ENCODE data around the gene NEURL1B.
"Not testable (repeated sequence)": the region's sequence is repeated elsewhere in the genome, so short reads cannot be mapped to it uniquely, and the experiment has no call there.

NEURL1B gene

GRCh38 chr5:172648755-172649154, 7.7 kb downstream of the NEURL1B start:
- TF ChIP-seq, protein P1, sequence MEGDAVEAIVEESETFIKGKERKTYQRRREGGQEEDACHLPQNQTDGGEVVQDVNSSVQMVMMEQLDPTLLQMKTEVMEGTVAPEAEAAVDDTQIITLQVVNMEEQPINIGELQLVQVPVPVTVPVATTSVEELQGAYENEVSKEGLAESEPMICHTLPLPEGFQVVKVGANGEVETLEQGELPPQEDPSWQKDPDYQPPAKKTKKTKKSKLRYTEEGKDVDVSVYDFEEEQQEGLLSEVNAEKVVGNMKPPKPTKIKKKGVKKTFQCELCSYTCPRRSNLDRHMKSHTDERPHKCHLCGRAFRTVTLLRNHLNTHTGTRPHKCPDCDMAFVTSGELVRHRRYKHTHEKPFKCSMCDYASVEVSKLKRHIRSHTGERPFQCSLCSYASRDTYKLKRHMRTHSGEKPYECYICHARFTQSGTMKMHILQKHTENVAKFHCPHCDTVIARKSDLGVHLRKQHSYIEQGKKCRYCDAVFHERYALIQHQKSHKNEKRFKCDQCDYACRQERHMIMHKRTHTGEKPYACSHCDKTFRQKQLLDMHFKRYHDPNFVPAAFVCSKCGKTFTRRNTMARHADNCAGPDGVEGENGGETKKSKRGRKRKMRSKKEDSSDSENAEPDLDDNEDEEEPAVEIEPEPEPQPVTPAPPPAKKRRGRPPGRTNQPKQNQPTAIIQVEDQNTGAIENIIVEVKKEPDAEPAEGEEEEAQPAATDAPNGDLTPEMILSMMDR (IDR thresholded peaks at IDR 0.05): no peak
- DNase-seq (ENCODE audit: low spot score): no peak
- Histone ChIP-seq H3K27ac (peak overlapping the region in 1 of 2 donors; percentile 89), H3K4me3 (no peak overlapping the region)

- H3K4me3 ChIP-seq; H3K27ac ChIP-seq; DNase-seq (ENCODE audit: low spot score): not testable (repeated sequence)
Observed at GRCh38 chr5:172656496-172656895, 15.4 kb downstream of the NEURL1B start.

- H3K4me3 ChIP-seq; DNase-seq (ENCODE audit: low spot score): not testable (repeated sequence)
- peak overlapping the region; percentile 81 to 89 for H3K27ac ChIP-seq
Observed at GRCh38 chr5:172657524-172658233, 16.6 kb downstream of the NEURL1B start.

DNA sequence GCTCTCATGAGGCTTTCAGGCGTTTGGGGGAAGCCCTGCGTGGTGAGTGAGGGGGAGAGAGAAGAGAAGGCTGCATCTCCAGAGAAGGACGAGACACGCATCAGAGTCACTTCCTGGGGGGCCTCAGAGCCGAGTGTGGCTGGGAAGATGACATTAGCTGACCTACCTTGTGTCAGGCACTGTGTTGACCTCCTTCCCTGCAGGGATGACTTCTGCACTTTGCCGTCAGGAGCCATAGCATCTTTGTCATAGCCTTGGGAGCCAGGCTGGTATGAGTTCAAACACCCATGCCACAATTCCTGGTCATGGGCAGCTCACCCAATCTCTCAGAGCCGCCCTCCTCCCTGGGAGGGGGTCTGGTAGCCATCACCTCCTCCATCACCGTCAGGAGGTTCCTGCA, 17.3 kb downstream of the NEURL1B start:
- DNase-seq (ENCODE audit: low spot score): no peak
- peak overlapping the region; percentile 81 to 89 for H3K27ac ChIP-seq
- TF ChIP-seq, protein P1 (IDR thresholded peaks at IDR 0.05): no peak
- peak overlapping the region; percentile 7 for H3K4me3 ChIP-seq

- Histone ChIP-seq H3K4me3 (peak overlapping the region; percentile 4), H3K27ac (peak overlapping the region; percentile 81 to 89)
- TF ChIP-seq, protein P1 (IDR thresholded peaks at IDR 0.05): no peak
- DNase-seq (ENCODE audit: low spot score): peak; percentile 88
Observed at GRCh38 chr5:172658961-172659501, 18.0 kb downstream of the NEURL1B start.

DNA sequence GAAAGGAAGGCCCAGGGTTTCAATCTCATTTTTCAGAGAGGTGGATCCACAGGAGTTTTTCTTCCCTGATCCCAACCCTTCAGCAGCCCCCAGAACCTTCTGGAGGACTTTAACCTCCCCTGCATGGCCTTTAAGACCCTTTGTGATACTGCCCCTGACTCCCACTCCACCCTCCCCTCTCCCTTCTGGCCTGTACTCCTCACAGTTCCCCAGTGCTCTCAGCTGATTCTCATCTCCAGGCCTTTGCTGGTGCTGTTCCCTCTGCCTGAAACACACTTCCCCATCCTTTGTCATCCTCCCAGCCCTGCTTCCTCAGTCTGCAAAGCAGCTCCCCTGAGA, 18.5 kb downstream of the NEURL1B start:
- no peak for DNase-seq (ENCODE audit: low spot score)
- TF ChIP-seq, protein P1 (IDR thresholded peaks at IDR 0.05): no peak
- Histone ChIP-seq H3K4me3 (peak overlapping the region; percentile 4), H3K27ac (peak overlapping the region; percentile 81 to 89)

DNA sequence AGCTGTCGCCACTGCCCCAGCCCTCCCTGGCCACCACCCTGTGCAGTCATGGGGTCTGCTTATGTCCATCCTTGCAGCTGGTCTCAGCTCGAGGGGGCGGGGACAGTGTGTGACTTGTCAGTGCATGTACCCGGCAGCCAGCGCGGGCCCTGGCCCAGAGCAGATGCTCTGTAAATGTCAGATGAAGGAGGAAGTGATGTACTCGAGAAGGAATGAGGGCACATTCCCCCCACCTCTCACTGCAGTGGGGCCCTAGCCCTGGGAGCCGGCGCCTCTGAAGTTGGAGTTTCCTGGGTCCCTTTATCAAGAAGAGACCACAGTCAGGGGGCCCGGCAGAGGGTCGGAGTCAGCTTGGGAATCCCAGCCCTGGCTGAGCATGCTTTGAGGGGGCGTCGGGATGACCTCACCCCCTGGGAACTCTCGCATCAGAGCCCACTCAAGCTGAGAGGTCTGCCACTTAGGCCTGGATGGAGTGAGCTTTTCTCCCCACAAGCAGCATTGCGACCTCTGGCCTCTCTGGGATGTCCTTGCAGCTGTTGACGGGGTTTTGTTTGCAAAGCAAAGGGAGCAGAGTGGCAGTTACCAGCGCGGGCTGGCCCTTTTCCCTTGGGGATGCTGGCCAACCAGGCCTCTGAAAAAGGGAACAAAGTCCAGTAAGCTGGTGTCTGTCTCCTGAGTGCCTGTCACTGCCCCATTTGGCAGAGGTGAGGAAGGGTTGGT, 19.0 kb downstream of the NEURL1B start:
- Histone ChIP-seq H3K4me3 (peak overlapping the region; percentile 34), H3K27ac (peak overlapping the region; percentile 81 to 89)
- TF ChIP-seq, protein P1 (IDR thresholded peaks at IDR 0.05): no peak
- peak; percentile 94 for DNase-seq (ENCODE audit: low spot score)

GRCh38 chr5:172660974-172661373, 19.9 kb downstream of the NEURL1B start:
- peak overlapping the region; percentile 81 to 89 for H3K27ac ChIP-seq
- no peak overlapping the region for H3K4me3 ChIP-seq
- TF ChIP-seq, protein P1 (IDR thresholded peaks at IDR 0.05): no peak
- no peak for DNase-seq (ENCODE audit: low spot score)

Measured in coronary artery (tissue), 2 donors.